Omental fat pad (tissue), 4 donors: ENCODE results near the gene SEPTIN7. TPM values are rescaled to one million over a fixed set of nuclear protein-coding genes. Genes with fewer than 3 reads are reported as not detected.

ENCODE experiments used
- ATAC-seq: fragments of 150-250 bp; one replicate; pipeline ENCODE4 v1.9.1; 2016; ENCODE audit warnings: mild to moderate bottlenecking, moderate library complexity; ENCODE audit not compliant: low FRiP score
- DNase-seq: peaks from one replicate; pipeline ENCODE4 v3.0.0-alpha.2; 2019; ENCODE audit warnings: low spot score
- CTCF ChIP-seq, 3 donors: fragments of 450-650 bp; IDR thresholded peaks; one replicate each; pipeline ENCODE4 v1.5.1; 2016 to 2017; ENCODE audit warnings: antibody characterized with exemption in 3 of 3, mild to moderate bottlenecking in 3 of 3, moderate library complexity in 2 of 3
- total RNA-seq, 4 donors: library from RNA; depleted of rRNA; stranded (reverse); fragments of >200 nt; gene quantifications; one replicate each; pipeline ENCODE4 v1.1.0, GENCODE V29; 2016

Gene SEPTIN7
- total RNA-seq, 4 donors from 2014 or later: 157 to 252 (median 192) TPM

DNA sequence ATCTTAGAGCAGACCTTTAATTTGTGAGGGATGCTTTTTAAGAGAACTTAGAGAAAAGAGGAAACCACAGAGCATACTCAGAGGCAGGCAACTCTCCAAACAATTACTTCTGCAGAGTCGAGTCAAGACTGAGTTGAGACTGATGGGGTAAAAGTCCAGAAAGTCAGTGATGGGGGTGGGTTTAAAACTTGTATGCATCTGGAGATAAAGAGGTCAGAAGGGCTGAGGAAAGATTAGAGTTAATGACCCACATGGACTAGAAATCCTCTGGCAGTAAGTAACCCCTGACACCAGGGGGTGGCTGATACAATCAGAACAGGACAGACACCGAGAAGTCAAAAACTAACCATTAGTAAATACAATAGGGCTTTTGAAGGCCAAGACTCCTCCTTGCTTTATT lies 42.4 kb upstream of the SEPTIN7 start:
- ATAC-seq (no peak), DNase-seq (no peak)
- TF ChIP-seq CTCF (IDR thresholded peaks at IDR 0.05): no peak

- TF ChIP-seq CTCF (IDR thresholded peaks at IDR 0.05): no peak
- ATAC-seq: no peak
- DNase-seq: no peak
Measured at GRCh38 chr7:35760143-35760745, 40.6 kb upstream of the SEPTIN7 start.

- TF ChIP-seq CTCF (IDR thresholded peaks at IDR 0.05): no peak
- DNase-seq (no peak), ATAC-seq (no peak)
Measured at GRCh38 chr7:35761871-35762677, 38.8 kb upstream of the SEPTIN7 start.

DNA sequence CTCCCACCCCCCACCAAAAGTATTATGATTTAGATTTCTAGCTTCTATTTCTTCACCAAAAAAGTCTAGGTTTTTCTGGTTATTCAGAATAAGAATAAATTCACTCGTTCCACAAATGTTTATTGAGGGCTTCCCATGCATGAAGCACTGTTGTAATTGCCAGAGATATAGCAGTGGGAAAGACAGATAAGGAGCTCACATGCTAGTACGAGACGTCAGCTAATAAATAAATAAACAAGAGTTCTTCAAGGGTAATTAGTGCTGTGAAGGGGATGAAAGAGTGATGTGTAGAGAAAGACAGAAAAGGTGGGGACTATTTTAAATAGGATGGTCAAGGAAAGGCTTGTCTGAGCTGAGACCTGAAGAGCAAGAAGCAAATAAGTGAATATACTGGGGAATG lies 38.1 kb upstream of the SEPTIN7 start:
- TF ChIP-seq CTCF (IDR thresholded peaks at IDR 0.05): no peak
- no peak for DNase-seq
- ATAC-seq: no peak

GRCh38 chr7:35768346-35768745 lies 32.5 kb upstream of the SEPTIN7 start:
- DNase-seq: no peak
- ATAC-seq: no peak
- no peak for TF ChIP-seq CTCF (IDR thresholded peaks at IDR 0.05)

DNA sequence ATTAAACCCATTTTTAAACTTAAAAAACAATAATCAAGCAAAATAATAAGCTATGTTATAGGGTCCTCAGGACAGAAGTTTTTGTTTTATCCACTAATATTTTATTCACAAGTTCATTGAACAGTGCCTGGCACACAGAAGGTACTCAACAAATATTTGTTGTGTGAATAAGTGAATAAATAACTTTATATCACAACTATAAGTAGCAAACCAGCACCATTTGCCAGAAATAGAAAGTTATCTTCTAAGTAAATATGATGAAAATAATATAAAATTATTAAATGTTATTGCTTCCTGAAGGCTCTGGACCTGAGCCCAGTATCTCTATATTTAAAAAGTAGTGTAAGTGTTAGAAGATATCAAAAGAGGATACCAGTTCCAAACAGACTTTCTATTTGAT lies 29.1 kb upstream of the SEPTIN7 start:
- DNase-seq (no peak), ATAC-seq (no peak)
- no peak for TF ChIP-seq CTCF (IDR thresholded peaks at IDR 0.05)

- no peak for TF ChIP-seq CTCF (IDR thresholded peaks at IDR 0.05)
- no peak for ATAC-seq
Measured at GRCh38 chr7:35773994-35774393, 26.9 kb upstream of the SEPTIN7 start.

More at GRCh38 chr7:35773994-35774393, 26.9 kb upstream of the SEPTIN7 start:
- DNase-seq: no peak
